Endothelial cell of umbilical vein (primary cell): ENCODE measurements around the gene LUZP2. TPM values are rescaled to one million over a fixed set of nuclear protein-coding genes. Genes with fewer than 3 reads are reported as not detected.

Experiments used
- BruUV-seq: library from RNA; stranded (reverse); fragments of 400-500 nt; replicated peaks from 2 replicates; lab custom pipeline; 2021; lab: Mats Ljungman, UMichigan
- CTCF ChIA-PET: fragments of 300-600, 350-600 bp; sonication (Branson Sonifier 250); formaldehyde crosslinking; loops from one replicate; lab custom pipeline; 2021; ENCODE audit warnings: antibody characterized with exemption, inconsistent platforms; lab: Charles Lee
- POLR2A ChIA-PET: fragments of 300-600, 350-600 bp; sonication (Branson Sonifier 250); formaldehyde crosslinking; loops from one replicate; lab custom pipeline; 2021; ENCODE audit warnings: antibody characterized with exemption, inconsistent platforms; lab: Charles Lee
- DNase-seq: peaks from one replicate; pipeline ENCODE4 v3.0.0-alpha.2; 2011; ENCODE audit warnings: low read depth, low spot score
- FAIRE-seq: peaks from 2 replicates; lab custom pipeline; 2011; peaks lifted over from hg19 to GRCh38; lab: Jason Lieb, UNC
- H2AFZ ChIP-seq: 2 replicates; pipeline ENCODE4 v1.6.0; 2012; ENCODE audit warnings: low read depth, low read length, control low read depth, inconsistent platforms
- H3K27ac ChIP-seq: 2 replicates; pipeline ENCODE4 v1.5.1; 2011; ENCODE audit warnings: low read depth, mild to moderate bottlenecking, control low read depth, low read length, moderate library complexity; ENCODE audit not compliant: insufficient read depth
- H3K27me3 ChIP-seq, 2 experiments: 2 replicates each; pipeline versions ENCODE4 v1.6.0 to v1.6.1; 2011; ENCODE audit warnings: low read length in 2 of 2, mixed read lengths in 1 of 2; ENCODE audit not compliant: control insufficient read depth in 2 of 2, insufficient read depth in 2 of 2
- H3K36me3 ChIP-seq, 2 experiments: 2 replicates in 1 of 2; 3 replicates in 1 of 2; pipeline ENCODE4 v1.5.1; 2011; ENCODE audit warnings: low read length in 2 of 2, mild to moderate bottlenecking in 1 of 2, moderate library complexity in 1 of 2; ENCODE audit not compliant: control insufficient read depth in 2 of 2, insufficient read depth in 2 of 2; ENCODE audit errors: extremely low read depth in 1 of 2
- H3K4me1 ChIP-seq: 3 replicates; pipeline ENCODE4 v1.5.1; 2011; ENCODE audit warnings: mild to moderate bottlenecking, low read length; ENCODE audit not compliant: control insufficient read depth, insufficient read depth; ENCODE audit errors: extremely low read depth
- H3K4me2 ChIP-seq: 2 replicates; pipeline ENCODE4 v1.6.1; 2011; ENCODE audit warnings: low read length, control low read depth, mixed read lengths; ENCODE audit not compliant: insufficient read depth
- H3K4me3 ChIP-seq, 3 experiments: fragments of 200-600 bp in 1 of 3; sonication (generic), shearing (Covaris generic) in 1 of 3; replicated peaks in 1 of 3; 2 replicates each; pipeline ENCODE4 v1.5.1; 2011 to 2016; ENCODE audit warnings: control low read depth in 3 of 3, low read length in 3 of 3, mild to moderate bottlenecking in 2 of 3, inconsistent platforms in 1 of 3, low read depth in 1 of 3, moderate library complexity in 1 of 3; ENCODE audit not compliant: insufficient read depth in 1 of 3
- H3K79me2 ChIP-seq: 2 replicates; pipeline ENCODE4 v1.6.0; 2012; ENCODE audit warnings: low read length, inconsistent platforms; ENCODE audit not compliant: control insufficient read depth, insufficient read depth
- H3K9ac ChIP-seq: replicated peaks from 2 replicates; pipeline ENCODE3; 2011; ENCODE audit warnings: low read length, control low read depth; ENCODE audit not compliant: insufficient read depth; ENCODE audit errors: extremely low read depth
- H3K9me1 ChIP-seq: replicated peaks from 3 replicates; pipeline ENCODE4 v1.6.0; 2011; ENCODE audit warnings: mild to moderate bottlenecking, low read length; ENCODE audit not compliant: control insufficient read depth, insufficient read depth; ENCODE audit errors: extremely low read depth
- H3K9me3 ChIP-seq: replicated peaks from 2 replicates; pipeline ENCODE4 v1.5.1; 2012; ENCODE audit warnings: low read length, inconsistent platforms; ENCODE audit not compliant: control insufficient read depth, insufficient read depth
- H4K20me1 ChIP-seq: replicated peaks from 2 replicates; pipeline ENCODE3; 2011; ENCODE audit warnings: mild to moderate bottlenecking, low read length; ENCODE audit not compliant: control insufficient read depth, insufficient read depth; ENCODE audit errors: extremely low read depth
- CTCF ChIP-seq, 2 donors: IDR thresholded peaks; 1 replicate in 1 of 2; 2 replicates in 1 of 2; pipeline ENCODE4 v1.5.1; 2011; ENCODE audit warnings: low read length in 2 of 2, mild to moderate bottlenecking in 2 of 2, moderate library complexity in 2 of 2, control low read depth in 1 of 2, inconsistent platforms in 1 of 2, low read depth in 1 of 2; ENCODE audit not compliant: insufficient read depth in 1 of 2; ENCODE audit errors: extremely low read depth in 1 of 2
- EZH2 ChIP-seq: IDR thresholded peaks from 2 replicates; pipeline ENCODE4 v1.6.1; 2012; ENCODE audit warnings: borderline replicate concordance, low read depth, mild to moderate bottlenecking, moderate library complexity, low read length, inconsistent platforms; ENCODE audit not compliant: severe bottlenecking
- FOS ChIP-seq: IDR thresholded peaks from 2 replicates; pipeline ENCODE4 v1.6.1; 2011; ENCODE audit warnings: mild to moderate bottlenecking, low read length, moderate library complexity, borderline replicate concordance; ENCODE audit not compliant: insufficient read depth
- GATA2 ChIP-seq: IDR thresholded peaks from 2 replicates; pipeline ENCODE4 v1.7.0; 2011; ENCODE audit warnings: low read depth, mild to moderate bottlenecking, moderate library complexity, mixed read lengths, low read length; ENCODE audit not compliant: insufficient read length, insufficient read depth
- JUN ChIP-seq: IDR thresholded peaks from 2 replicates; pipeline ENCODE4 v1.6.1; 2011; ENCODE audit warnings: borderline replicate concordance, low read depth; ENCODE audit not compliant: insufficient read length, insufficient read depth
- MAX ChIP-seq: IDR thresholded peaks from 2 replicates; pipeline ENCODE4 v1.6.1; 2011; ENCODE audit not compliant: insufficient read depth, insufficient read length
- MYC ChIP-seq: IDR thresholded peaks from one replicate; pipeline ENCODE4 v1.6.1; 2011; ENCODE audit warnings: mild to moderate bottlenecking, low read depth, low read length
- POLR2A ChIP-seq: IDR thresholded peaks from 2 replicates; pipeline ENCODE4 v1.6.1; 2012; ENCODE audit warnings: low read depth, mild to moderate bottlenecking, control low read depth, low read length
- POLR2AphosphoS5 ChIP-seq: IDR thresholded peaks from 2 replicates; pipeline ENCODE4 v1.6.1; 2012; ENCODE audit warnings: low read depth, mild to moderate bottlenecking, control low read depth, low read length, moderate library complexity; ENCODE audit not compliant: insufficient read depth
- dilution Hi-C: fragments of 300-500 bp; cut with MboI; formaldehyde crosslinking; loops from one replicate; pipeline ENCODE4 v1.15.0; 2019; ENCODE audit warnings: low sequenced_read_pairs; ENCODE audit not compliant: extremely low pct_ligation_motif_present
- intact Hi-C: fragments of 100-400 bp; cut with micrococcal nuclease; formaldehyde crosslinking; loops from one replicate; pipeline ENCODE4 v1.10.0; 2022
- polyA plus RNA-seq, 4 experiments: library from polyadenylated mRNA; depleted of rRNA in 3 of 4; stranded (reverse) in 3 of 4; unstranded in 1 of 4; fragments of >200 nt; gene quantifications; 2 replicates each; pipeline versions ENCODE4 v1.2.1 to v1.2.3, GENCODE V29; 2011 to 2012; ENCODE audit warnings: missing spikeins in 1 of 4
- total RNA-seq: library from RNA; stranded (reverse); gene quantifications from 2 replicates; pipeline ENCODE4 v1.2.3, GENCODE V29; 2021

Gene LUZP2
- total and polyA plus RNA-seq, 2 donors (not counting 3 experiments of a cell fraction or from before 2014, with no cell fraction given), result 0.07 TPM; not detected in 1

- Histone ChIP-seq H3K4me3 (no peak overlapping the region), H3K9ac (no peak overlapping the region), H3K36me3 (no peaks in the 10 kb centered on the region), H3K4me1 (no peaks in the 10 kb centered on the region), H4K20me1 (no peaks in the 10 kb centered on the region), H3K79me2 (no peaks in the 10 kb centered on the region), H3K9me1 (no peaks in the 10 kb centered on the region), H3K4me2 (no peak overlapping the region), H3K27ac (no peak overlapping the region), H2AFZ (no peak overlapping the region), H3K27me3 (no peaks in the 10 kb centered on the region), H3K9me3 (no peaks in the 10 kb centered on the region)
- FAIRE-seq, result no peak
- dilution Hi-C loops (no loop called here), intact Hi-C loops (no loop called here)
- no peak for DNase-seq
- BruUV-seq, result no TSS peak
- CTCF ChIA-PET, result no interaction called here
- no peak for TF ChIP-seq MAX
- no peak for TF ChIP-seq JUN
- no peak for TF ChIP-seq MYC
- no peak for TF ChIP-seq CTCF (IDR thresholded peaks at IDR 0.05; ENCODE audit: extremely low read depth in 1 of 2, insufficient read depth in 1 of 2, low read depth in 1 of 2, low read length in 2 of 2)
- no peak for TF ChIP-seq FOS
- no peak for TF ChIP-seq POLR2A
- no peak for TF ChIP-seq GATA2
- TF ChIP-seq POLR2AphosphoS5, result no peak
- no peak for TF ChIP-seq EZH2
- POLR2A ChIA-PET, result no interaction called here
These were observed 192.1 kb downstream of the LUZP2 start for GRCh38 chr11:24688981-24689380.
